ENCODE measurements around the gene CCDC191. TPM values are rescaled to one million over a fixed set of nuclear protein-coding genes. Genes with fewer than 3 reads are reported as not detected.

CCDC191 gene, protein sequence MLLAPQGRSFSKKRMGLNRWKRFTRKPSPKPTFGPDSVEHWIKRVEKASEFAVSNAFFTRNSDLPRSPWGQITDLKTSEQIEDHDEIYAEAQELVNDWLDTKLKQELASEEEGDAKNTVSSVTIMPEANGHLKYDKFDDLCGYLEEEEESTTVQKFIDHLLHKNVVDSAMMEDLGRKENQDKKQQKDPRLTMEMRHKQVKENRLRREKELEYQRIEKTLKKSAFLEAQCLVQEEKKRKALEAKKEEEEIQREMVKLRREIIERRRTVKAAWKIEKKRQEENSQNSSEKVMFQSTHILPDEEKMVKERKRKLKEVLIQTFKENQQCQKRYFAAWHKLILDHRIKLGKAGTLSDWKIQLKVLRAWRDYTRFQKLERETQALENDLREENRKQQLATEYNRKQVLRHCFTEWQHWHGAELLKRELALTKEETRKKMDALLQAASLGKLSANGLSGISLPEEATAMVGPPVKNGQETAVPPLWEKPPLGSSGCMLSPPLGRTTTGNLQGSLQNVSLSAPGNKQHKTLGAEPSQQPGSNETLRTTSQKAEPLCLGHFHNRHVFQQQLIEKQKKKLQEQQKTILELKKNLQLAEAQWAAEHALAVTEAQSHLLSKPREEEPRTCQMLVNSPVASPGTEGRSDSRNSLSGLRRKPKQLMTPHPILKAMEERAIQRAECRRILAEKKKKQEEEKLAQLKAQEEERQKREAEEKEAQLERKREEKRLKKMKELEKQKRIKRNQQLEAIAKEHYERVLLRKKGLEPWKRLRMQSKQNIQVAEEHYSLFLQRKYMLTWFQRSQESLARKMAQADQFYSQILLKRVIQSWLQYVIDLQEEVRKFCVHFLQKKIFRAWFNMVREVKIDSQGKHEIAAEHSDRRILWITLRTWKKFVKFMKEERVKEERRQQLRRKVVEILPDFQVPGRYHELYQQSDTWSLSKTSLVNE
- total RNA-seq = 1 to 10 TPM; 4.1 to 9.8 (median 7.0) TPM

DNA sequence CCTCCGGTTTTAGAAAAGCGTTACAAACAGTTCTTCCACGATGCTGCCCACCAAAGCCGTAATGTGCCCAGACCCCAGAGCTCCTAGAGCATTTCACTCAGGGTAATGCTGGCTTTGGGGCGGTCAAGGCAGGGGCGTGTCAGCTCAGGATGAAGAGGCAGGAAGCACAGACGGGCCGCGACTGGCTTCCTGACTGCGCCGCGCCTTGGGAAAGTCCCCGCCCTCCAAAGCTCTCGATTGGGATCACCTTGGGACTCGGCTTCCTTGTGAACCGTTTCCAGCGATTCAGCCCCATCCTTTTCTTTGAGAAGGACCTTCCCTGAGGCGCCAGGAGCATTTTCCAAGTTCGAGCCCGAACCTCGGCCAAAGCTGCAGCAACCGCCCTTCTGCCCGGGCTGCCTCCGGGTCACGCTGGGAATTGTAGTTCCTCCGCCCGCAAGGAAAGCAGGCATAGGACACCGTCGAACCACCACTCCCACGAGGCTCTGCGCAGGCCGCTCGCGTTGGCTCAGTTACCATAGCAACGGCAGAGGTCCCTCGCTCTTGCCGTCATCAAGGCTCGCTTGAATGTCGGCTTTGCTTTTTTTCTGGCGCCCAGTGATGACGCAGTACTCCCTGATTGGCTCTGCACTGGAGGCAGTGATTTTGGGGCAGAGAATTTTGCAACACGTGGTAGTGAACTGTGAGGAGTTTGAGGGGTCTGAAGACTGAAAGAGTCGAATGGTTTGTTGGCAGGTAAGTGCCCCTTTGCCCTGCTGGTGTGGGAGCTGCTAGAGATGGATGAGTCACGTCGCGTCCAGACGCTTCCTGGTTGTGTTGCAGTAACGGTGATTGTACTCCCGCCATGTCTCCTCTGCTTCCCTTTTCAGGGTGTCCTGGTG lies at the start of gene CCDC191, which contains the start of gene QTRT2:
CCDC191 (minus strand) TSS at position 397 of the 881 bp plus-strand sequence; CDS start at position 337, 60 bp downstream.
QTRT2 (plus strand) TSS at position 608 of the 881 bp plus-strand sequence. CDS start 8,521 bp downstream, outside the sequence.
- Histone ChIP-seq H3K9me3 (no peaks in the 10 kb centered on the region), H3K4me1 (no peaks in the 10 kb centered on the region), H3K27ac (peak within 1 kb of the TSS; percentile 71 to 78), H3K27me3 (no peaks in the 10 kb centered on the region), H3K4me3 (peak within 1 kb of the TSS; percentile 48 to 72), H3K36me3 (no peaks in the 10 kb centered on the region)
- DNase-seq = peak; percentile 98 to 100
- peak in 1 of 2 donors; percentile 46 for TF ChIP-seq POLR2A (IDR thresholded peaks at IDR 0.05)
- TF ChIP-seq, protein P1, sequence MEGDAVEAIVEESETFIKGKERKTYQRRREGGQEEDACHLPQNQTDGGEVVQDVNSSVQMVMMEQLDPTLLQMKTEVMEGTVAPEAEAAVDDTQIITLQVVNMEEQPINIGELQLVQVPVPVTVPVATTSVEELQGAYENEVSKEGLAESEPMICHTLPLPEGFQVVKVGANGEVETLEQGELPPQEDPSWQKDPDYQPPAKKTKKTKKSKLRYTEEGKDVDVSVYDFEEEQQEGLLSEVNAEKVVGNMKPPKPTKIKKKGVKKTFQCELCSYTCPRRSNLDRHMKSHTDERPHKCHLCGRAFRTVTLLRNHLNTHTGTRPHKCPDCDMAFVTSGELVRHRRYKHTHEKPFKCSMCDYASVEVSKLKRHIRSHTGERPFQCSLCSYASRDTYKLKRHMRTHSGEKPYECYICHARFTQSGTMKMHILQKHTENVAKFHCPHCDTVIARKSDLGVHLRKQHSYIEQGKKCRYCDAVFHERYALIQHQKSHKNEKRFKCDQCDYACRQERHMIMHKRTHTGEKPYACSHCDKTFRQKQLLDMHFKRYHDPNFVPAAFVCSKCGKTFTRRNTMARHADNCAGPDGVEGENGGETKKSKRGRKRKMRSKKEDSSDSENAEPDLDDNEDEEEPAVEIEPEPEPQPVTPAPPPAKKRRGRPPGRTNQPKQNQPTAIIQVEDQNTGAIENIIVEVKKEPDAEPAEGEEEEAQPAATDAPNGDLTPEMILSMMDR (IDR thresholded peaks at IDR 0.05) = peak in 1 of 4 experiments; percentile 36
- intact Hi-C loops (cut with DNase I; ENCODE audit: low total_unique reads) = no loop called here

DNA sequence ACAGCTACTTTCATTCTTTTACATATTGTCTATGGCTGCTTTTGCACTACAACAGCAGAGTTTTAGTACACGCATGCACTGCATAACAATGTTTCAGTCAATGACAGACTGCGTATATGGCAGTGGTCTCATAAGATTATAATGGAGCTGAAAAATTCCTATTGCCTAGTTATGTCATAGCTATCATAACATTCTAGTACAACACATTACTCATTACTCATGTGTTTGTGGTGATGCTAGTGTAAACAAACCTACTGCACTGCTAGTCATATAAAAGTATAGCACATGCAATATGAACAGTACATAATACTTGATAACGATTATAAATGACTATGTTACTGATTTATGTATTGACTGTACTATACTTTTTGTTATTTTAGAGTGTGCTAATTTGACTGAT lies 48.1 kb upstream of the CCDC191 start:
- TF ChIP-seq POLR2A (IDR thresholded peaks at IDR 0.05) = no peak
- TF ChIP-seq, protein P1 (IDR thresholded peaks at IDR 0.05) = no peak
- no peaks in the 10 kb centered on the region for H3K27me3 ChIP-seq
- no peaks in the 10 kb centered on the region for H3K4me1 ChIP-seq
- DNase-seq = no peak
- no peak overlapping the region for H3K4me3 ChIP-seq
- no peaks in the 10 kb centered on the region for H3K36me3 ChIP-seq
- intact Hi-C loops (cut with DNase I; ENCODE audit: low total_unique reads) = no loop called here
- H3K9me3 ChIP-seq = no peaks in the 10 kb centered on the region
- no peak overlapping the region for H3K27ac ChIP-seq

DNA sequence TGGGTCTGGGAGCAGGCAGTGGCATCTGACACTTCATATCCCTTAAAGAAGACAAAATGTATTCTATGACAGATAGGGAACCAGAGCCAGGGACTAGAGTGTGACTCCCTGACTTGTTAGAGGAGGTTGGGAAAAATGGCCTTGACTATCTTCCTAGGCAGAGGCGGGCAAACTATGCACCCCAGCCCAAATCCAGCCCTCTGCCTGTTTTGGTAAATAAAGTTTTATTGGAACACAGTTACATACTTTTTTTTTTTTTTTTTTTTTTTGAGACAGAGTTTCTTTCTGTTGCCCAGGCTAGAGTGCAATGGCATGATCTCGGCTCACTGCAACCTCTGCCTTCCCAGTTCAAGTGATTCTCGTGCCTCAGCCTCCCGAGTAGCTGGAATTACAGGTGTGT lies 47.5 kb upstream of the CCDC191 start:
- TF ChIP-seq, protein P1 (IDR thresholded peaks at IDR 0.05) = no peak
- TF ChIP-seq POLR2A (IDR thresholded peaks at IDR 0.05) = no peak
- intact Hi-C loops (cut with DNase I; ENCODE audit: low total_unique reads) = no loop called here
- H3K36me3 ChIP-seq = no peaks in the 10 kb centered on the region
- H3K4me3 ChIP-seq = no peak overlapping the region
- no peak for DNase-seq
- H3K27me3 ChIP-seq = no peaks in the 10 kb centered on the region
- no peak overlapping the region for H3K27ac ChIP-seq
- H3K9me3 ChIP-seq = no peaks in the 10 kb centered on the region
- H3K4me1 ChIP-seq = no peaks in the 10 kb centered on the region

DNA sequence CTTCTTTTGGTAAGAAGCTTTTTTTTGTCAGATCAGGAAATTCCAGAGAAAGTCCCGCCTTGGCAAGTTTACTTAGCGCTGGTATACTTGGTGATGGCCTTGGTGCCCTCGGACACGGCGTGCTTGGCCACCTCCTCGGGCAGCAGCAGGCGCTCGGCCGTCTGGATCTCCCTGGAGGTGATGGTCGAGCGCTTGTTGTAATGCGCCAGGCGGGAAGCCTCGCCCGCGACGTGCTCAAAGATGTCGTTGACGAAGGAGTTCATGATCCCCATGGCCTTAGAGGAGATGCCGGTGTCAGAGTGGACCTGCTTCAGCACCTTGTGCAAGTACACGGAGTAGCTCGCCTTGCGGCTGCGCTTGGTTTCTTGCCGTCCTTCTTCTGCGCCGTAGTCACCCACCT lies 46.9 kb upstream of the CCDC191 start:
- intact Hi-C loops (cut with DNase I; ENCODE audit: low total_unique reads) = no loop called here
- no peak overlapping the region for H3K27ac ChIP-seq

More for the DNA sequence above, 46.9 kb upstream of the CCDC191 start:
- TF ChIP-seq, protein P1 (IDR thresholded peaks at IDR 0.05) = no peak
- no peak for TF ChIP-seq POLR2A (IDR thresholded peaks at IDR 0.05)
- no peak overlapping the region for H3K4me3 ChIP-seq
- no peaks in the 10 kb centered on the region for H3K9me3 ChIP-seq
- H3K4me1 ChIP-seq = no peaks in the 10 kb centered on the region
- DNase-seq = no peak
- H3K36me3 ChIP-seq = no peaks in the 10 kb centered on the region
- no peaks in the 10 kb centered on the region for H3K27me3 ChIP-seq

Data from uterus (tissue), 4 donors.